Astrocyte of the spinal cord (primary cell): ENCODE measurements around the gene DOCK10.

Experiments
- DNase-seq: peaks from one replicate; pipeline ENCODE4 v3.0.0; 2011; ENCODE audit warnings: low read depth, low spot score
- H3K4me3 ChIP-seq: 2 replicates; pipeline ENCODE4 v1.5.1; 2011; ENCODE audit warnings: low read depth, mild to moderate bottlenecking, low read length, moderate library complexity
- CTCF ChIP-seq: IDR thresholded peaks from 2 replicates; pipeline ENCODE4 v1.5.1; 2012; ENCODE audit warnings: low read depth, mild to moderate bottlenecking, low read length, inconsistent platforms
- in situ Hi-C: cut with HindIII; loops from 2 replicates; pipeline ENCODE4 v1.10.0; 2017; ENCODE audit warnings: low sequenced_read_pairs

Gene DOCK10

GRCh38 chr2:225041851-225042799 lies at the start of gene DOCK10:
DOCK10 (minus strand) TSS chr2:225042468; CDS start chr2:225042374, 94 bp downstream.
- in situ Hi-C loops = no loop called here
- no peak for TF ChIP-seq CTCF
- peak within 1 kb of the TSS; percentile 62 for H3K4me3 ChIP-seq
- peak; percentile 53 for DNase-seq

- no peak for TF ChIP-seq CTCF
- in situ Hi-C loops = no loop called here
- H3K4me3 ChIP-seq = no peak overlapping the region
- DNase-seq = peak; percentile 92
These were observed 49.1 kb upstream of the DOCK10 start for GRCh38 chr2:225091336-225091735.

GRCh38 chr2:225090746-225091145 lies 48.5 kb upstream of the DOCK10 start:
- TF ChIP-seq CTCF = no peak
- in situ Hi-C loops = no loop called here
- DNase-seq = peak; percentile 50
- H3K4me3 ChIP-seq = no peak overlapping the region

- in situ Hi-C loops = no loop called here
- H3K4me3 ChIP-seq = no peak overlapping the region
- no peak for DNase-seq
These were observed 44.6 kb upstream of the DOCK10 start for GRCh38 chr2:225086915-225087314.

GRCh38 chr2:225086439-225086838 lies 44.2 kb upstream of the DOCK10 start:
- TF ChIP-seq CTCF = no peak
- in situ Hi-C loops = no loop called here
- H3K4me3 ChIP-seq = no peak overlapping the region
- DNase-seq = no peak

More at GRCh38 chr2:225086915-225087314, 44.6 kb upstream of the DOCK10 start:
- TF ChIP-seq CTCF = no peak

GRCh38 chr2:225083276-225083675 lies 41.0 kb upstream of the DOCK10 start:
- no peak for TF ChIP-seq CTCF
- DNase-seq = no peak
- no peak overlapping the region for H3K4me3 ChIP-seq
- in situ Hi-C loops = no loop called here
